ENCODE results near the gene PYHIN1.

DNA sequence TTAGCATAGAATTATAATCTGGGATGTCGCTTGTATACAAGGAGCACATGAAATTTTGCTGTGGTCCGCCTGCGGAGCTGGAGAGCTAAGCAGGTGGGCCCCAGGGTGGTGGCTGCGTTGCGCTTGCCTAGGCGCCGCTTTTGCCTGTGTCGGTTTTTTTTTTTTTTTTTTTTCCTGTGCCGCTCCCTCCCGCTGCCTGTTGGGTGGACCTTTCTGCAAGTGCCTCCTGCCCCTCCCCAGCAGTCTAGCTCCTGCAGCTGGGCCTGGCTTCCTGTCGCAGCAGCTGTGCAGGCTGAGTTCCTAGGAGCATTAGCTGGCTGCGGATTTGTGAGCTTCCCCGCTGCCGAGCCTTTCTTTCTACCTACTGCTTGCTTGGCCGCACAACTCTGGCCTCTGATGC, 20.6 kb downstream of the PYHIN1 start:
- TF ChIP-seq, protein P1, sequence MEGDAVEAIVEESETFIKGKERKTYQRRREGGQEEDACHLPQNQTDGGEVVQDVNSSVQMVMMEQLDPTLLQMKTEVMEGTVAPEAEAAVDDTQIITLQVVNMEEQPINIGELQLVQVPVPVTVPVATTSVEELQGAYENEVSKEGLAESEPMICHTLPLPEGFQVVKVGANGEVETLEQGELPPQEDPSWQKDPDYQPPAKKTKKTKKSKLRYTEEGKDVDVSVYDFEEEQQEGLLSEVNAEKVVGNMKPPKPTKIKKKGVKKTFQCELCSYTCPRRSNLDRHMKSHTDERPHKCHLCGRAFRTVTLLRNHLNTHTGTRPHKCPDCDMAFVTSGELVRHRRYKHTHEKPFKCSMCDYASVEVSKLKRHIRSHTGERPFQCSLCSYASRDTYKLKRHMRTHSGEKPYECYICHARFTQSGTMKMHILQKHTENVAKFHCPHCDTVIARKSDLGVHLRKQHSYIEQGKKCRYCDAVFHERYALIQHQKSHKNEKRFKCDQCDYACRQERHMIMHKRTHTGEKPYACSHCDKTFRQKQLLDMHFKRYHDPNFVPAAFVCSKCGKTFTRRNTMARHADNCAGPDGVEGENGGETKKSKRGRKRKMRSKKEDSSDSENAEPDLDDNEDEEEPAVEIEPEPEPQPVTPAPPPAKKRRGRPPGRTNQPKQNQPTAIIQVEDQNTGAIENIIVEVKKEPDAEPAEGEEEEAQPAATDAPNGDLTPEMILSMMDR (optimal IDR thresholded peaks at IDR 0.05 in 1 of 3, IDR thresholded peaks at IDR 0.05 in 1 of 3, conservative IDR thresholded peaks at IDR 0.05 in 1 of 3; ENCODE audit: extremely low read depth in 1 of 3, insufficient read depth in 2 of 3, low read length in 3 of 3): no peak
- TF ChIP-seq EZH2 (IDR thresholded peaks at IDR 0.05; ENCODE audit: low read length): no peak

All from keratinocyte (primary cell).